Keratinocyte (primary cell): ENCODE data around the gene GPC5.

Experiments
- CTCF ChIP-seq, 3 experiments: IDR thresholded peaks in 1 of 3; conservative IDR thresholded peaks in 1 of 3; optimal IDR thresholded peaks in 1 of 3; 2 replicates in 2 of 3; 3 replicates in 1 of 3; pipeline versions ENCODE3 to v1.5.1; 2011; ENCODE audit warnings: low read length in 3 of 3, mild to moderate bottlenecking in 3 of 3, moderate library complexity in 2 of 3, control low read depth in 1 of 3, inconsistent platforms in 1 of 3; ENCODE audit not compliant: insufficient read depth in 2 of 3; ENCODE audit errors: extremely low read depth in 1 of 3
- EZH2 ChIP-seq: IDR thresholded peaks from one replicate; pipeline ENCODE4 v1.6.1; 2012; ENCODE audit warnings: inconsistent platforms, mild to moderate bottlenecking, low read length, moderate library complexity

DNA sequence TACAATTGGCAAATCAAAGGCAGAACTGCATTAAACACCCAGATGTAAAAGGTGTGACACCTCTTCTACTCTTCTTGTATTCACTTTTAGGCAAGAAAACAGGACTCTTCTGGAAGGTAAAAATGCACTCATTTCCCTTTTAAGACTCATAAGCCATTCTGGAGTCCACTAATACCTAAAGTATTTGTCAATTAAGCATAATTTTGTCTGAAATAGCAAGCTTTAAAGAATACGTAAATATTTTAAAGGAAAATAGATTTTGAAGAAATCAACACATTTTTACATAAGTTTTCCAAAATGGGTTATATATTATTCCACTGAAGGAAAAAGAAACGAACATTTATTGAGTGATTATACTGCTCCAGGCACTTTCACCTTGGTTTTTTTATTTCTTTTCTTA is 1166.5 kb downstream of the GPC5 start:
- TF ChIP-seq CTCF (optimal IDR thresholded peaks at IDR 0.05 in 1 of 3, IDR thresholded peaks at IDR 0.05 in 1 of 3, conservative IDR thresholded peaks at IDR 0.05 in 1 of 3; ENCODE audit: extremely low read depth in 1 of 3, insufficient read depth in 2 of 3, low read length in 3 of 3) = no peak
- no peak for TF ChIP-seq EZH2
